ENCODE measurements around the gene ATF7IP2.

DNA sequence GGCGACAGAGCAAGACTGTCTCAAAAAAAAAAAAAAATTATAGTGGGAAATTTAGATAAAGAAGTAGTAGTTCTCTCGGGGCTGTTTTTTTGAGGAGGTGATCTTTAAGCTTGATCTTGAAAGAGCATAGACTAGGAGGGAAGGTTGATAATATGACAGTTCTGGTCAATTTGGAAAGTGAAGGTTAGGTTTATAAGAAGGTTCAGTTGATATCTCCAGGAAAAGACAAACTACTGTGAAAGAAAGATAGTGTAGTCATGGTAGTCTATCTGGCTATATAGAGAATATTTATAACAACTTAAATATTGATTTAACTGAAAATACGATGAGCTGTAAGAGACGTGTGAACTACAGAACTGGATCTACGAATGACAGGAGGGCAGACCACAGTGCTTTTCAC, 3.1 kb downstream of the ATF7IP2 start:
- TF ChIP-seq, protein P1, sequence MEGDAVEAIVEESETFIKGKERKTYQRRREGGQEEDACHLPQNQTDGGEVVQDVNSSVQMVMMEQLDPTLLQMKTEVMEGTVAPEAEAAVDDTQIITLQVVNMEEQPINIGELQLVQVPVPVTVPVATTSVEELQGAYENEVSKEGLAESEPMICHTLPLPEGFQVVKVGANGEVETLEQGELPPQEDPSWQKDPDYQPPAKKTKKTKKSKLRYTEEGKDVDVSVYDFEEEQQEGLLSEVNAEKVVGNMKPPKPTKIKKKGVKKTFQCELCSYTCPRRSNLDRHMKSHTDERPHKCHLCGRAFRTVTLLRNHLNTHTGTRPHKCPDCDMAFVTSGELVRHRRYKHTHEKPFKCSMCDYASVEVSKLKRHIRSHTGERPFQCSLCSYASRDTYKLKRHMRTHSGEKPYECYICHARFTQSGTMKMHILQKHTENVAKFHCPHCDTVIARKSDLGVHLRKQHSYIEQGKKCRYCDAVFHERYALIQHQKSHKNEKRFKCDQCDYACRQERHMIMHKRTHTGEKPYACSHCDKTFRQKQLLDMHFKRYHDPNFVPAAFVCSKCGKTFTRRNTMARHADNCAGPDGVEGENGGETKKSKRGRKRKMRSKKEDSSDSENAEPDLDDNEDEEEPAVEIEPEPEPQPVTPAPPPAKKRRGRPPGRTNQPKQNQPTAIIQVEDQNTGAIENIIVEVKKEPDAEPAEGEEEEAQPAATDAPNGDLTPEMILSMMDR (conservative IDR thresholded peaks at IDR 0.05), result no peak
- no peak for TF ChIP-seq ZFX (IDR thresholded peaks at IDR 0.05)
